Sigmoid colon (tissue), 4 donors: ENCODE data around the gene LURAP1L.

Experiments
- CTCF ChIP-seq, 4 experiments: fragments of 450-650 bp in 3 of 4; fragments of 200-600 bp in 1 of 4; IDR thresholded peaks; one replicate each; pipeline ENCODE4 v1.5.1; 2016 to 2019; ENCODE audit warnings: antibody characterized with exemption in 4 of 4, mild to moderate bottlenecking in 3 of 4, moderate library complexity in 2 of 4
- EP300 ChIP-seq, 4 donors: sonication (generic); formaldehyde crosslinking; IDR thresholded peaks; one replicate each; pipeline ENCODE4 v1.6.1; 2017; ENCODE audit warnings: antibody characterized with exemption in 4 of 4
- POLR2AphosphoS5 ChIP-seq, 4 donors: sonication (generic); formaldehyde crosslinking; IDR thresholded peaks; one replicate each; pipeline ENCODE4 v1.6.1; 2017; ENCODE audit warnings: antibody characterized with exemption in 4 of 4

GRCh38 chr9:12826924-12827565 lies 52.2 kb downstream of the LURAP1L start:
- no peak for TF ChIP-seq EP300 (IDR thresholded peaks at IDR 0.05)
- no peak for TF ChIP-seq CTCF (IDR thresholded peaks at IDR 0.05)
- TF ChIP-seq POLR2AphosphoS5 (IDR thresholded peaks at IDR 0.05) = peak in 1 of 4 donors; percentile 4
